ENCODE measurements around the gene COPG1. TPM values are rescaled to one million over a fixed set of nuclear protein-coding genes. Genes with fewer than 3 reads are reported as not detected.

The COPG1 gene, protein sequence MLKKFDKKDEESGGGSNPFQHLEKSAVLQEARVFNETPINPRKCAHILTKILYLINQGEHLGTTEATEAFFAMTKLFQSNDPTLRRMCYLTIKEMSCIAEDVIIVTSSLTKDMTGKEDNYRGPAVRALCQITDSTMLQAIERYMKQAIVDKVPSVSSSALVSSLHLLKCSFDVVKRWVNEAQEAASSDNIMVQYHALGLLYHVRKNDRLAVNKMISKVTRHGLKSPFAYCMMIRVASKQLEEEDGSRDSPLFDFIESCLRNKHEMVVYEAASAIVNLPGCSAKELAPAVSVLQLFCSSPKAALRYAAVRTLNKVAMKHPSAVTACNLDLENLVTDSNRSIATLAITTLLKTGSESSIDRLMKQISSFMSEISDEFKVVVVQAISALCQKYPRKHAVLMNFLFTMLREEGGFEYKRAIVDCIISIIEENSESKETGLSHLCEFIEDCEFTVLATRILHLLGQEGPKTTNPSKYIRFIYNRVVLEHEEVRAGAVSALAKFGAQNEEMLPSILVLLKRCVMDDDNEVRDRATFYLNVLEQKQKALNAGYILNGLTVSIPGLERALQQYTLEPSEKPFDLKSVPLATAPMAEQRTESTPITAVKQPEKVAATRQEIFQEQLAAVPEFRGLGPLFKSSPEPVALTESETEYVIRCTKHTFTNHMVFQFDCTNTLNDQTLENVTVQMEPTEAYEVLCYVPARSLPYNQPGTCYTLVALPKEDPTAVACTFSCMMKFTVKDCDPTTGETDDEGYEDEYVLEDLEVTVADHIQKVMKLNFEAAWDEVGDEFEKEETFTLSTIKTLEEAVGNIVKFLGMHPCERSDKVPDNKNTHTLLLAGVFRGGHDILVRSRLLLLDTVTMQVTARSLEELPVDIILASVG
- total RNA-seq (100 to 1,000 TPM in 1 of 2 donors, 10 to 100 TPM in 1; 68.4 to 177 TPM), polyA plus RNA-seq (100 to 1,000 TPM in 1 of 2 donors, 10 to 100 TPM in 1; 49.8 to 106 TPM)

DNA sequence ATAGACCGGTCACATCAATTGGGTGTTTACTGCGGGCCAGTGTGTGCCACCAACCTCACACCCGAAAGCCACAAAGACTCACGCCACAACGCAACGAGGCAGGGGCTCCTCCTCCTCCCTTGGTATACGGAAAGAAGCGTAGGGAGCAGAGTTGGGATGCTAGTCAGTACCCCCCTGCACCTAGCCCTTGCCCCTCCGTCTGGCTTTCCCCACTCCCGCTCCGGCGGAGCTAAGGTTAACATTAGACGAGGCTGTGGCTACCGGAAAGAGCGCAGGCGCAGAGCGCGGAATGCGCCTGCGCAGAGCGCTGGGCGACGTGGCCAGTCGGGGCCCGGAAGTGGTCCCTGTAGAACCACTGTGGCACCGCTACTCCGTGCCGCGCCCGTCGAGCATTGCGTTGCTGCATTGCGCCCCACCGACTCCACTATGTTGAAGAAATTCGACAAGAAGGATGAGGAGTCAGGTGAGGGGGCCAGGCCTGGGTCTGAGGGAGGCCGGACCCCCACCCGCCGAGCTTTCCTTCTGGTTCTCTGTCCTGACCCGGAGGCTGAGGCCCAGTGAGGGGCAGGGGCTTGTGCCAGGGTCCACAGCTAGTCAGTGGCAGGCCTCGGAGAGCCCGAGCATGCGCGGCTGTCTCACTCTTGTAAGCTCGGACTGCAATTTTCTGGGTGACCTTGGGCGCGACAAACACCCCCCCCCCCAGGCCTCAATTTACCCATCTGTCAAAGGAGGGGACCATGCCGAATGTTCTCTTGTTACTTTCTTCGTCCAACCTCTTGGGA is at the start of gene COPG1:
Gene COPG1, plus strand, starts transcription at position 323 of the 782 bp plus-strand sequence. Its CDS starts 104 bp downstream, at position 427.
- peak within 1 kb of the TSS; percentile 73 to 98 (median 94) for H3K4me3 ChIP-seq (ENCODE audit: low read depth in 1 of 3, low read length in 3 of 3)
- TF ChIP-seq HNF4G (IDR thresholded peaks at IDR 0.05) (no peak), JUND (IDR thresholded peaks at IDR 0.05) (no peak), SP1 (IDR thresholded peaks at IDR 0.05) (peak; percentile 6), RXRA (IDR thresholded peaks at IDR 0.05) (no peak), HNF4A (conservative IDR thresholded peaks at IDR 0.05) (peak in 1 of 2 donors; percentile 13), YY1 (IDR thresholded peaks at IDR 0.05) (peak; percentile 59), RAD21 (IDR thresholded peaks at IDR 0.05) (peak; percentile 44 to 54), GABPA (IDR thresholded peaks at IDR 0.05 in 1 of 2, conservative IDR thresholded peaks at IDR 0.05 in 1 of 2) (peak; percentile 37 to 84), FOXA2 (IDR thresholded peaks at IDR 0.05) (peak; percentile 6), NR2F2 (IDR thresholded peaks at IDR 0.05) (no peak), TAF1 (conservative IDR thresholded peaks at IDR 0.05) (no peak), EGR1 (IDR thresholded peaks at IDR 0.05; ENCODE audit: low read depth in 2 of 2) (peak in 1 of 2 donors; percentile 8), FOXA1 (IDR thresholded peaks at IDR 0.05) (no peak)
- TF ChIP-seq, protein P1, sequence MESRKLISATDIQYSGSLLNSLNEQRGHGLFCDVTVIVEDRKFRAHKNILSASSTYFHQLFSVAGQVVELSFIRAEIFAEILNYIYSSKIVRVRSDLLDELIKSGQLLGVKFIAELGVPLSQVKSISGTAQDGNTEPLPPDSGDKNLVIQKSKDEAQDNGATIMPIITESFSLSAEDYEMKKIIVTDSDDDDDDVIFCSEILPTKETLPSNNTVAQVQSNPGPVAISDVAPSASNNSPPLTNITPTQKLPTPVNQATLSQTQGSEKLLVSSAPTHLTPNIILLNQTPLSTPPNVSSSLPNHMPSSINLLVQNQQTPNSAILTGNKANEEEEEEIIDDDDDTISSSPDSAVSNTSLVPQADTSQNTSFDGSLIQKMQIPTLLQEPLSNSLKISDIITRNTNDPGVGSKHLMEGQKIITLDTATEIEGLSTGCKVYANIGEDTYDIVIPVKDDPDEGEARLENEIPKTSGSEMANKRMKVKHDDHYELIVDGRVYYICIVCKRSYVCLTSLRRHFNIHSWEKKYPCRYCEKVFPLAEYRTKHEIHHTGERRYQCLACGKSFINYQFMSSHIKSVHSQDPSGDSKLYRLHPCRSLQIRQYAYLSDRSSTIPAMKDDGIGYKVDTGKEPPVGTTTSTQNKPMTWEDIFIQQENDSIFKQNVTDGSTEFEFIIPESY (IDR thresholded peaks at IDR 0.05) = no peak
- TF ChIP-seq, protein P2, sequence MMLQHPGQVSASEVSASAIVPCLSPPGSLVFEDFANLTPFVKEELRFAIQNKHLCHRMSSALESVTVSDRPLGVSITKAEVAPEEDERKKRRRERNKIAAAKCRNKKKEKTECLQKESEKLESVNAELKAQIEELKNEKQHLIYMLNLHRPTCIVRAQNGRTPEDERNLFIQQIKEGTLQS (IDR thresholded peaks at IDR 0.05) = no peak
- TF ChIP-seq, protein P3, sequence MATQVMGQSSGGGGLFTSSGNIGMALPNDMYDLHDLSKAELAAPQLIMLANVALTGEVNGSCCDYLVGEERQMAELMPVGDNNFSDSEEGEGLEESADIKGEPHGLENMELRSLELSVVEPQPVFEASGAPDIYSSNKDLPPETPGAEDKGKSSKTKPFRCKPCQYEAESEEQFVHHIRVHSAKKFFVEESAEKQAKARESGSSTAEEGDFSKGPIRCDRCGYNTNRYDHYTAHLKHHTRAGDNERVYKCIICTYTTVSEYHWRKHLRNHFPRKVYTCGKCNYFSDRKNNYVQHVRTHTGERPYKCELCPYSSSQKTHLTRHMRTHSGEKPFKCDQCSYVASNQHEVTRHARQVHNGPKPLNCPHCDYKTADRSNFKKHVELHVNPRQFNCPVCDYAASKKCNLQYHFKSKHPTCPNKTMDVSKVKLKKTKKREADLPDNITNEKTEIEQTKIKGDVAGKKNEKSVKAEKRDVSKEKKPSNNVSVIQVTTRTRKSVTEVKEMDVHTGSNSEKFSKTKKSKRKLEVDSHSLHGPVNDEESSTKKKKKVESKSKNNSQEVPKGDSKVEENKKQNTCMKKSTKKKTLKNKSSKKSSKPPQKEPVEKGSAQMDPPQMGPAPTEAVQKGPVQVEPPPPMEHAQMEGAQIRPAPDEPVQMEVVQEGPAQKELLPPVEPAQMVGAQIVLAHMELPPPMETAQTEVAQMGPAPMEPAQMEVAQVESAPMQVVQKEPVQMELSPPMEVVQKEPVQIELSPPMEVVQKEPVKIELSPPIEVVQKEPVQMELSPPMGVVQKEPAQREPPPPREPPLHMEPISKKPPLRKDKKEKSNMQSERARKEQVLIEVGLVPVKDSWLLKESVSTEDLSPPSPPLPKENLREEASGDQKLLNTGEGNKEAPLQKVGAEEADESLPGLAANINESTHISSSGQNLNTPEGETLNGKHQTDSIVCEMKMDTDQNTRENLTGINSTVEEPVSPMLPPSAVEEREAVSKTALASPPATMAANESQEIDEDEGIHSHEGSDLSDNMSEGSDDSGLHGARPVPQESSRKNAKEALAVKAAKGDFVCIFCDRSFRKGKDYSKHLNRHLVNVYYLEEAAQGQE (IDR thresholded peaks at IDR 0.05) = no peak
- TF ChIP-seq, protein P4, sequence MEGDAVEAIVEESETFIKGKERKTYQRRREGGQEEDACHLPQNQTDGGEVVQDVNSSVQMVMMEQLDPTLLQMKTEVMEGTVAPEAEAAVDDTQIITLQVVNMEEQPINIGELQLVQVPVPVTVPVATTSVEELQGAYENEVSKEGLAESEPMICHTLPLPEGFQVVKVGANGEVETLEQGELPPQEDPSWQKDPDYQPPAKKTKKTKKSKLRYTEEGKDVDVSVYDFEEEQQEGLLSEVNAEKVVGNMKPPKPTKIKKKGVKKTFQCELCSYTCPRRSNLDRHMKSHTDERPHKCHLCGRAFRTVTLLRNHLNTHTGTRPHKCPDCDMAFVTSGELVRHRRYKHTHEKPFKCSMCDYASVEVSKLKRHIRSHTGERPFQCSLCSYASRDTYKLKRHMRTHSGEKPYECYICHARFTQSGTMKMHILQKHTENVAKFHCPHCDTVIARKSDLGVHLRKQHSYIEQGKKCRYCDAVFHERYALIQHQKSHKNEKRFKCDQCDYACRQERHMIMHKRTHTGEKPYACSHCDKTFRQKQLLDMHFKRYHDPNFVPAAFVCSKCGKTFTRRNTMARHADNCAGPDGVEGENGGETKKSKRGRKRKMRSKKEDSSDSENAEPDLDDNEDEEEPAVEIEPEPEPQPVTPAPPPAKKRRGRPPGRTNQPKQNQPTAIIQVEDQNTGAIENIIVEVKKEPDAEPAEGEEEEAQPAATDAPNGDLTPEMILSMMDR (IDR thresholded peaks at IDR 0.05; ENCODE audit: low read depth, low read length, missing input control) = no peak
- TF ChIP-seq, protein P5, sequence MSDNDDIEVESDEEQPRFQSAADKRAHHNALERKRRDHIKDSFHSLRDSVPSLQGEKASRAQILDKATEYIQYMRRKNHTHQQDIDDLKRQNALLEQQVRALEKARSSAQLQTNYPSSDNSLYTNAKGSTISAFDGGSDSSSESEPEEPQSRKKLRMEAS (IDR thresholded peaks at IDR 0.05) = no peak
- under 1% methylated on average over 48 of the region's 48 CpGs for WGBS
- DNase-seq (ENCODE audit: low spot score) = peak; percentile 90
- H3K27ac ChIP-seq (ENCODE audit: low read depth in 1 of 2, low read length in 2 of 2) = peak within 1 kb of the TSS; percentile 82 to 96
- H3K4me1 ChIP-seq (ENCODE audit: control insufficient read depth in 4 of 4, insufficient read depth in 4 of 4, low read length in 3 of 4) = peaks cover 3 to 25% (median 22%) of the 10 kb centered on the region in 4 donors
- no peaks in the 10 kb centered on the region for H3K9me3 ChIP-seq (ENCODE audit: control insufficient read depth in 4 of 4, low read length in 3 of 4)
- peak within 1 kb of the TSS; percentile 87 to 98 for H3K9ac ChIP-seq (ENCODE audit: low read depth in 1 of 2, low read length in 2 of 2)
- no peaks in the 10 kb centered on the region for H3K27me3 ChIP-seq (ENCODE audit: control insufficient read depth in 4 of 4, insufficient read depth in 4 of 4, low read length in 3 of 4)
- peaks cover 5 to 22% (median 21%) of the 10 kb centered on the region in 4 donors for H3K36me3 ChIP-seq (ENCODE audit: control insufficient read depth in 4 of 4, insufficient read depth in 3 of 4, low read depth in 1 of 4, low read length in 3 of 4)
